Muscle layer of duodenum (tissue), 2 donors: Measurements from ENCODE around the gene LRRC37A3.
A peak's percentile ranks its signal among the peaks of the same experiment; 100 is the strongest.
"Not testable (repeated sequence)": the region's sequence is repeated elsewhere in the genome, so short reads cannot be mapped to it uniquely, and the experiment has no call there.

Experiments used
- H3K27ac ChIP-seq: one replicate; pipeline ENCODE4 v1.7.0; 2013; ENCODE audit warnings: mild to moderate bottlenecking, low read length
- H3K27me3 ChIP-seq: one replicate; pipeline ENCODE4 v1.7.0; 2013; ENCODE audit warnings: low read depth, mild to moderate bottlenecking, control low read depth, low read length
- H3K36me3 ChIP-seq, 2 donors: one replicate each; pipeline ENCODE4 v1.7.0; 2013; ENCODE audit warnings: low read length in 2 of 2, control low read depth in 1 of 2, mild to moderate bottlenecking in 1 of 2; ENCODE audit not compliant: insufficient read depth in 2 of 2, control insufficient read depth in 1 of 2
- H3K4me1 ChIP-seq, 2 donors: one replicate each; pipeline ENCODE4 v1.7.0; 2013; ENCODE audit warnings: low read length in 2 of 2, mild to moderate bottlenecking in 2 of 2, control low read depth in 1 of 2, moderate library complexity in 1 of 2; ENCODE audit not compliant: insufficient read depth in 2 of 2, control insufficient read depth in 1 of 2
- H3K4me3 ChIP-seq, 2 donors: one replicate each; pipeline ENCODE4 v1.7.0; 2013; ENCODE audit warnings: low read length in 2 of 2, low read depth in 1 of 2, mild to moderate bottlenecking in 1 of 2
- H3K9me3 ChIP-seq, 2 donors: one replicate each; pipeline ENCODE4 v1.7.0; 2013; ENCODE audit warnings: low read length in 2 of 2, control low read depth in 1 of 2, mild to moderate bottlenecking in 1 of 2; ENCODE audit not compliant: control insufficient read depth in 1 of 2
- donor health status: healthy.

The LRRC37A3 gene

GRCh38 chr17:64923051-64923568 lies 3.8 kb upstream of the LRRC37A3 start:
- not testable (repeated sequence) for H3K27ac ChIP-seq, H3K4me3 ChIP-seq

GRCh38 chr17:64920419-64921172 lies 1.3 kb upstream of the LRRC37A3 start:
- H3K36me3 ChIP-seq: no peaks in the 10 kb centered on the region
- H3K9me3 ChIP-seq: no peaks in the 10 kb centered on the region
- peak overlapping the region in 1 of 2 donors; percentile 76 for H3K4me3 ChIP-seq
- no peaks in the 10 kb centered on the region for H3K27me3 ChIP-seq
- no peak overlapping the region for H3K27ac ChIP-seq
- no peaks in the 10 kb centered on the region for H3K4me1 ChIP-seq

More at GRCh38 chr17:64923051-64923568, 3.8 kb upstream of the LRRC37A3 start:
- not testable (repeated sequence) for H3K4me1 ChIP-seq, H3K9me3 ChIP-seq, H3K27me3 ChIP-seq, H3K36me3 ChIP-seq

- no peaks in the 10 kb centered on the region for H3K27me3 ChIP-seq
- peak overlapping the region; percentile 16 for H3K27ac ChIP-seq
- H3K36me3 ChIP-seq: no peaks in the 10 kb centered on the region
- H3K9me3 ChIP-seq: no peaks in the 10 kb centered on the region
- no peaks in the 10 kb centered on the region for H3K4me1 ChIP-seq
- H3K4me3 ChIP-seq: peak overlapping the region; percentile 33 to 76
Measured at GRCh38 chr17:64920026-64920418, 744 bp upstream of the LRRC37A3 start.

GRCh38 chr17:64918842-64919288 lies 413 bp downstream of the LRRC37A3 start:
- H3K27ac ChIP-seq: not testable (repeated sequence)

GRCh38 chr17:64917540-64917939 lies 1.7 kb downstream of the LRRC37A3 start:
- H3K27ac ChIP-seq, H3K4me1 ChIP-seq, H3K4me3 ChIP-seq, H3K9me3 ChIP-seq, H3K27me3 ChIP-seq, H3K36me3 ChIP-seq: not testable (repeated sequence)

More at GRCh38 chr17:64918842-64919288, 413 bp downstream of the LRRC37A3 start:
- not testable (repeated sequence) for H3K9me3 ChIP-seq, H3K4me1 ChIP-seq, H3K27me3 ChIP-seq, H3K36me3 ChIP-seq
- H3K4me3 ChIP-seq: peak overlapping the region in 1 of 2 donors; percentile 76

- not testable (repeated sequence) for H3K36me3 ChIP-seq
Measured at GRCh38 chr17:64915244-64915643, 4.0 kb downstream of the LRRC37A3 start.

GRCh38 chr17:64910191-64910514 lies 9.1 kb downstream of the LRRC37A3 start:
- not testable (repeated sequence) for H3K27me3 ChIP-seq, H3K36me3 ChIP-seq, H3K27ac ChIP-seq, H3K4me1 ChIP-seq, H3K4me3 ChIP-seq, H3K9me3 ChIP-seq

More at GRCh38 chr17:64915244-64915643, 4.0 kb downstream of the LRRC37A3 start:
- H3K4me3 ChIP-seq, H3K27ac ChIP-seq, H3K27me3 ChIP-seq, H3K9me3 ChIP-seq, H3K4me1 ChIP-seq: not testable (repeated sequence)

GRCh38 chr17:64909511-64910190 lies 9.6 kb downstream of the LRRC37A3 start:
- H3K36me3 ChIP-seq, H3K9me3 ChIP-seq, H3K4me1 ChIP-seq, H3K4me3 ChIP-seq, H3K27me3 ChIP-seq, H3K27ac ChIP-seq: not testable (repeated sequence)

- not testable (repeated sequence) for H3K4me1 ChIP-seq, H3K27ac ChIP-seq, H3K27me3 ChIP-seq, H3K9me3 ChIP-seq, H3K4me3 ChIP-seq, H3K36me3 ChIP-seq
Measured at GRCh38 chr17:64904069-64904468, 15.2 kb downstream of the LRRC37A3 start.

- not testable (repeated sequence) for H3K4me3 ChIP-seq, H3K4me1 ChIP-seq, H3K27ac ChIP-seq, H3K27me3 ChIP-seq, H3K9me3 ChIP-seq, H3K36me3 ChIP-seq
Measured at GRCh38 chr17:64897136-64897535, 22.1 kb downstream of the LRRC37A3 start.

- H3K4me1 ChIP-seq, H3K27ac ChIP-seq, H3K36me3 ChIP-seq, H3K4me3 ChIP-seq, H3K9me3 ChIP-seq, H3K27me3 ChIP-seq: not testable (repeated sequence)
Measured at GRCh38 chr17:64874210-64874609, 45.1 kb downstream of the LRRC37A3 start.
